ENCODE measurements around the gene FAM114A1.

FAM114A1 gene

GRCh38 chr4:38868059-38868960 is 704 bp downstream of the FAM114A1 start:
- Histone ChIP-seq H3K79me2 (no peaks in the 10 kb centered on the region), H3K36me3 (ENCODE audit: control insufficient read depth, insufficient read depth, low read length) (no peaks in the 10 kb centered on the region), H3K27ac (peak overlapping the region; percentile 65), H3K4me1 (peaks cover 2% of the 10 kb centered on the region), H3K4me3 (ENCODE audit: low read depth, low read length) (peak overlapping the region; percentile 67), H3K9ac (peak overlapping the region; percentile 46), H3K27me3 (ENCODE audit: control insufficient read depth, insufficient read depth, low read length) (no peaks in the 10 kb centered on the region), H2AFZ (peak overlapping the region; percentile 80), H3K4me2 (ENCODE audit: low read length) (peak overlapping the region; percentile 66), H3K9me3 (ENCODE audit: control insufficient read depth, low read length) (no peaks in the 10 kb centered on the region)
- no peak for TF ChIP-seq CTCF (IDR thresholded peaks at IDR 0.05)

- no peak overlapping the region for H3K9ac ChIP-seq
Observed at GRCh38 chr4:38869511-38869910, 1.9 kb downstream of the FAM114A1 start.

GRCh38 chr4:38870098-38870808 is 2.6 kb downstream of the FAM114A1 start:
- H3K27ac ChIP-seq: no peak overlapping the region
- H3K4me3 ChIP-seq (ENCODE audit: low read depth, low read length): no peak overlapping the region
- H3K9me3 ChIP-seq (ENCODE audit: control insufficient read depth, low read length): no peaks in the 10 kb centered on the region
- H3K9ac ChIP-seq: no peak overlapping the region
- no peak overlapping the region for H2AFZ ChIP-seq
- H3K4me2 ChIP-seq (ENCODE audit: low read length): no peak overlapping the region
- H3K27me3 ChIP-seq (ENCODE audit: control insufficient read depth, insufficient read depth, low read length): no peaks in the 10 kb centered on the region
- H3K79me2 ChIP-seq: no peaks in the 10 kb centered on the region
- peaks cover 2% of the 10 kb centered on the region for H3K4me1 ChIP-seq
- no peaks in the 10 kb centered on the region for H3K36me3 ChIP-seq (ENCODE audit: control insufficient read depth, insufficient read depth, low read length)
- no peak for TF ChIP-seq CTCF (IDR thresholded peaks at IDR 0.05)

More at GRCh38 chr4:38869511-38869910, 1.9 kb downstream of the FAM114A1 start:
- Histone ChIP-seq H3K4me2 (ENCODE audit: low read length) (no peak overlapping the region), H3K27ac (no peak overlapping the region), H3K27me3 (ENCODE audit: control insufficient read depth, insufficient read depth, low read length) (no peaks in the 10 kb centered on the region), H3K9me3 (ENCODE audit: control insufficient read depth, low read length) (no peaks in the 10 kb centered on the region), H3K79me2 (no peaks in the 10 kb centered on the region), H3K4me1 (peaks cover 2% of the 10 kb centered on the region), H3K36me3 (ENCODE audit: control insufficient read depth, insufficient read depth, low read length) (no peaks in the 10 kb centered on the region), H2AFZ (no peak overlapping the region), H3K4me3 (ENCODE audit: low read depth, low read length) (no peak overlapping the region)
- TF ChIP-seq CTCF (IDR thresholded peaks at IDR 0.05): no peak

- Histone ChIP-seq H3K36me3 (ENCODE audit: control insufficient read depth, insufficient read depth, low read length) (no peaks in the 10 kb centered on the region), H3K27me3 (ENCODE audit: control insufficient read depth, insufficient read depth, low read length) (no peaks in the 10 kb centered on the region), H3K79me2 (no peaks in the 10 kb centered on the region), H3K27ac (no peak overlapping the region), H3K4me2 (ENCODE audit: low read length) (no peak overlapping the region), H3K9ac (no peak overlapping the region), H3K4me3 (ENCODE audit: low read depth, low read length) (no peak overlapping the region), H3K4me1 (peaks cover 2% of the 10 kb centered on the region), H2AFZ (no peak overlapping the region), H3K9me3 (ENCODE audit: control insufficient read depth, low read length) (no peaks in the 10 kb centered on the region)
- TF ChIP-seq CTCF (IDR thresholded peaks at IDR 0.05): no peak
Observed at GRCh38 chr4:38871593-38871992, 4.0 kb downstream of the FAM114A1 start.
